GM21390 (cell line): Measurements from ENCODE around the gene CDX4.
"Not testable (repeated sequence)": the region's sequence is repeated elsewhere in the genome, so short reads cannot be mapped to it uniquely, and the experiment has no call there.

Source experiments
- ATAC-seq: cut with Tn5 transposase; IDR thresholded peaks from one replicate; pipeline ENCODE4 v1.9.1; 2021; ENCODE audit not compliant: unreplicated experiment

CDX4 gene, protein sequence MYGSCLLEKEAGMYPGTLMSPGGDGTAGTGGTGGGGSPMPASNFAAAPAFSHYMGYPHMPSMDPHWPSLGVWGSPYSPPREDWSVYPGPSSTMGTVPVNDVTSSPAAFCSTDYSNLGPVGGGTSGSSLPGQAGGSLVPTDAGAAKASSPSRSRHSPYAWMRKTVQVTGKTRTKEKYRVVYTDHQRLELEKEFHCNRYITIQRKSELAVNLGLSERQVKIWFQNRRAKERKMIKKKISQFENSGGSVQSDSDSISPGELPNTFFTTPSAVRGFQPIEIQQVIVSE

DNA sequence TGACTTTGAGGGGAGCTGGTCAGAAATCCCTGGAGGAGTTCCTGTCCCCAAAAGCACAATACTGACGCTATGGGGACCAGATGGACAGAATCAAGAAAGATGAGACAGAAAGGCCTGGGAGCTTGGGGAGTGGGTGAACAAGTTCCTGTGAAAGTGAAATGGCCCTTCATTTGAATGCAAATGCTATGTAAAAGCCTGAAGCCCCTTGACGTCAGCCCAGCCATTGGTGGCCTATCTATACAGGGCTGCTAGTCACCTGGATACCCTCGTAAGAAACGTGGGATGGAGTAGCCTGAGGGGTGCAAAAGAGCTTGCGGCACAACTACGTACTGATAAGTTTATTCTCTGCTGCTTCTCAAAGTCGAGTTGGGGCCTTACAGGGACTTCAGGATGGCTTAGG is at the start of gene CDX4:
CDX4 (plus strand) TSS at position 223 of the 400 bp plus-strand sequence. CDS start 201 bp downstream, outside the sequence.
- no peak for ATAC-seq

DNA sequence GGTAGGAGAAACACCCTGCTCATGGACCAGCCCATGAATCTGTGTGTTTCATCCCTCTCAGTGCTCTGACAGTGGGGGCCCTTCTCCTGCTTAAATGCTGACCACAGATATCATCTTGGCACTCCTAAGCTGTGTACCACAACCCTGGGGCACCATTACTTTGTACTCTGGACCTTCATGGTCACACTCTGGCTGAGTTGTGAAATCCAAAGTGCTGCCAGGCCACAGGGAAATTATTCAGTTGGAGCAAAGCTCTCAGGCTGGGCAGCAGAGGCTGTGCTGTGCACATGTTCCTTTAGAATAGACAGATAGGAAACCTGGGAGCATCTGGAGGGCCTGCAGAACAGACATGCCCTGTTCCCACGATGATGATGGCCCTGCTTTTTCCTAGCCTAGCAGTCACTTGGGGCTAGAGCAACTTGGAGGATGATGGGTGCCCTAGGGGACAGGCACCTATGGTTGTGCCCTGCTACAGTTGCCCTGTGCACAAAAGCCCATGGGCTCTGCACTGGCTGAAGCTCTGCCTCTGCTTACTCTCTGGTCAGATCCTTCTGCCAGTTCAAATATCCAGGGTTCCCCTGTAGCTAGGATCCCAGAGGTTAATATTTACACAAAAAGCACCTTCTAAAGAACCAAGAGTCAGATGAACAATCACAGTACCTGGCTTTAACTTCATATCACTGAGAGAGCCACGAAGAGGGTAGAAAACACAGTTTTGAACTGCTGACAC is 48.5 kb upstream of the CDX4 start:
- ATAC-seq: no peak

DNA sequence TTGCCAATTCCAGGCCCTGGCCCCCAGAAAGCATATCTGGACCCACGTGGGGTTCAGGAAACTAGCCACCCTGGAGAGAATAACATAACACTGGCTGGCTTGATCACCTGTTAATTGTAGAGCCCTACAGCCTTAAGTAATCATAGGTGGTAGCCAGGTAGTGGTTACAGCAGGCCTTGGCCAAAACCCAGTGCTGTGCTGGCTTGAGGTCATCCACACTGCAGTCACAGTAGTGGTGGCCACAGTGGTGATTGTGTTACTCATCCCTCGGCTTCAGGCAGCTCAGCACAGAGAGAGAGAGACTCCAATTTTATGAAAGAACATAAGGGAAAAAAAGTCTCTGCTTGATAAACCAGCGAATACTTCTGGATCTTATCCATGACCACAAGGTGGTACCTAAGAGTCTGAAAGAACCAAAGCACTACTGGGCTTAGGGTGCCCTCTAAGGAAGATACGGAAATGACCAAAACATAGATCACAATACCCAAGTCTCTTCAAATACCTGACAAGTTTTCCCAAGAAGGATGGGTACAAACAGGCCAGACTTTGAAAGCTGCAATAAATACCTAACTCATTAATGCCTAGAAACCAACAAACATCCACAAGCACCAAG is 46.6 kb upstream of the CDX4 start:
- no peak for ATAC-seq

DNA sequence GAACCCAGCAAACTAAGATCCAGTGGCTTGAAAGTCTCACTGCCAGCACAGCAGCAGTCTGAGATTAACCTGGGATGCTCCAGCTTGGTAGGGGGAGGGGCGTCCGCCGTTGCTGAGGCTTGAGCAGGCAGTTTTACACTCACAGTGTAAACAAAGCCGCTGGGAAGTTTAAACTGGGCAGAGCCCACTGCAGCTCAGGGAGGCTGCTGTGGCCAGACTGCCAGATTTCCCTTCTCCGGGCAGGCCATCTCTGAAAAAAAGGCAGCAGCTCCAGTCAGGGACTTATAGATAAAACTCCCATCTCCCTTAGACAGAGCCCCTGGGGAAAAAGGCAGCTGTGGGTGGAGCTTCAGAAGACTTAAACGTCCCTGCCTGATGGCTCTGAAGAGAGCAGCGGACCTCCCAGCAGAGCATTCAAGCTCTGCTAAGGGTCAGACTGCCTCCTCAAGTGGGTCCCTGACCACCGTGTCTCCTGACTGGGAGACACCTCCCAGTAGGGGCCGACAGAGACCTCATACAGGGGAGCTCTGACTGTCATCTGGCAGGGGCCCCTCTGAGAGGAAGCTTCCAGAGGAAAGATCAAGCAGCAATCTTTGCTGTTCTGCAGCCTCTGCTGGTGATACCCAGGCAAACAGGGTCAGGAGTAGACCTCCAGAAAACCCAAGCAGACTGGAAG is 45.1 kb upstream of the CDX4 start:
- ATAC-seq: no peak

DNA sequence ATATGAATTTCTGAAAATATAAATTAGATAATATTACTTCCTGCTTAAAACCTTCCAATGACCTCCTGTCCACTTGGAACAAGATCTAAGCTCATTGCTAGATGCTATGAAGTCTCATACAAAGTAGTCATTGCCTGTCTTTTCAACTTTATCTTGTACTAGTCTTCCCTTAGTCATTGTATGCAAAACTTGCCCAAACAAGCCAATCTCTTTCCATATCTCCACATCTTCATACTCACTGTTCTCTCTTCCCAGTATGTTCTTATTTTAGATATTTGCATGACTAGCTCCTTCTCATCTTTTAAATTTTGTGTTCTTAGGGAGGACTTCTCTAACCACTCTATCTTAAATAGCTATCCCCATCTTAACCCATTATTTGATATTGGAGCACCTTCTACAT is 33.9 kb upstream of the CDX4 start:
- ATAC-seq: no peak

DNA sequence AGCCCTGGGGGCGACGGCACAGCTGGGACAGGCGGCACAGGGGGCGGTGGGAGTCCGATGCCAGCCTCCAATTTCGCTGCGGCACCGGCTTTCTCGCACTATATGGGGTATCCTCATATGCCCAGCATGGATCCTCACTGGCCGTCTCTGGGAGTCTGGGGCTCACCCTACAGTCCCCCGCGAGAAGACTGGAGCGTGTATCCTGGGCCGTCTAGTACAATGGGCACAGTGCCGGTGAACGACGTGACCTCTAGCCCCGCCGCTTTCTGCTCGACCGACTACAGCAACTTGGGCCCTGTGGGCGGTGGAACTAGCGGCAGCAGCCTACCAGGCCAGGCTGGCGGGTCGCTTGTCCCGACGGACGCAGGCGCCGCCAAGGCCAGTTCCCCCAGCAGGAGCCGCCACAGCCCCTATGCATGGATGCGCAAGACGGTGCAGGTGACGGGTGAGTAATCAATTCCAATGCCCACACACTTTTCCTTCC is 500 bp downstream of the CDX4 start:
- ATAC-seq: no peak

DNA sequence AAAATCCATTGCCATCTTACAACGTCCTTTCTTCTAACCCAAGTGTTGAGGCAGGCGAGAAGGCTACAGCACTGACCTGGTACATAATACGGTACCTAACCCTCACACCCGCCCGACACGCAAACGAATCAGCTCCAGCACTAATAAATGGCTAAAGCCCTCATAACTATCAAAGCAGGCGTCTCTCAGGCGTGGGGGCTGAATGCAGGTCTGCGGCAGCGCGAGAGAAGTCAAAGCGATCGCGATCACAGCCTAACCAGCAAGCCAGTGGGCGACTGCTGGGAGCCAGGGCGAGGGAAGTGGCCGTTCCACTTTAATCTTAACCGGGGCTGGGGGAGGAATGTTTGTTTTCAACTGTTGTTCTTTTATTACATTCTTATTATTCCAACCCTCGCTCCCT is 1.5 kb downstream of the CDX4 start:
- no peak for ATAC-seq

DNA sequence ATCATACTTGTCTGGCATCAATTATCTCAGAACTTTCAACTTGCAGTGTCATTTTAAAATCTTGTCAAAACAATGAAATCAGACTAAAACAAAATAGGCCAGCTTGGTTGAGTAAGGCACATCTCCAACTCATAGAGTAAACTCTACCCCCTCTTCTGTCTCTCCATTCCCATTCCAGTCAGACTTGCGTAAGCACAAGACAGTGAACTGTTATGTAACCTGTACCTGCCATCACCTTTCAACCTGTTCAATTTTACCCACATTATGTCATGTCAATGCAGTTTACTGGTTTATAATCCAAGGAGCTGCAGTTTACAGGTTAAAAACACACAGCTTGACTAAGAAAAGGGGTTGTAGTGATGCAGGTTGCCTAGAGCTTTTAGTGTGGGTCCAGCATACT is 8.3 kb downstream of the CDX4 start:
- no peak for ATAC-seq

DNA sequence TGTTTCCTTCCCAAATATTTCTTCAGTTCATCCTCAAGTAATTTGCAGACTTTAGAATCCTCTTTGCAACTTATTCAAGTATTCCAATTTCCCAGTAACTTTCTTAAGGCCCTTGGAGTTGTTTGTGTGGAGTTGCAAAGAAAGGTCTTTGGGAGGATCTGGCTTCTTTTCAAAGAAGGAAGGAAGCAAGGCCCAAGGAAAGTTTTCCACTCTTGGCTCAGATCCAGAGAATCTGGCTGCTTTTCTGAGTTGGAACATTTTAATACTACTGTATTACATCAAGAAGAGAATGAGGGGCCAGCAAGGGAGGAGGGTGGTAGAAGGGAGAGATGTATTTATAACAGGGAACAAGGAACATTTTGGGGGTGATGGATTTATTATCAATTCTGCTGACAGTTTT is 10.5 kb downstream of the CDX4 start:
- ATAC-seq: no peak

DNA sequence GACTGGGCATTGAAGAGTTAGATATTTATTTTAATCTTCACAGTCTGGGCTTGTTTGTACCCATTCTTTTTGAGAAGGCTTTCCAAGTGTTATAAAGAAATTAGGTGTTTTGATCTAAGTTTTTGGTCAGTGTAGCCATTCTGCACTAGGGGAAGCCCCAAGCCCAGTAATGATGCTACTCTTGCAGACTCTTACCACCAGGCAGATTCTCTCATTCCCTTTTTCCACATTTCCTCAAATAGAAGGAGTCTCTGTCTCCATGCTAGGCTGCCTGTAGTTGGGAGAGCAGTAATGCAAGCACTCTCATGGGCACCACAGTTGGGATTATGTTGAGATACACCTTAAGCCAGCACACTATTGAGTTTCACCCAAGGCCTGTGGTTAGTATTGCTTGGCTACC is 21.5 kb downstream of the CDX4 start:
- no peak for ATAC-seq

DNA sequence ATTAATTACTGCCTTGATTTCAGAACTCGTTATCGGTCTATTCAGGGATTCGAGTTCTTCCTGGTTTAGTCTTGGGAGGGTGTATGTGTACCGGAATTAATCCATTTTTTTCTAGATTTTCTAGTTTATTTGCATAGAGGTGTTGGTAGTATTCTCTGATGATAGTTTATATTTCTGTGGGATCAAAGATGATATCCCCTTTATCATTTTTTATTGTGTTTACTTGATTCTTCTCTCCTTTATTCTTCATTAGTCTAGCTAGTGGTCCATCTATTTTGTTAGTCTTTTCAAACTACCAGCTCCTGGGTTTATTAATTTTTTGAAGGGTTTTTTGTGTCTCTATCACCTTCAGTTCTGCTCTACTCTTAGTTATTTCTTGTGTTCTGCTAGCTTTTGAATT is 32.1 kb downstream of the CDX4 start:
- ATAC-seq: no peak

DNA sequence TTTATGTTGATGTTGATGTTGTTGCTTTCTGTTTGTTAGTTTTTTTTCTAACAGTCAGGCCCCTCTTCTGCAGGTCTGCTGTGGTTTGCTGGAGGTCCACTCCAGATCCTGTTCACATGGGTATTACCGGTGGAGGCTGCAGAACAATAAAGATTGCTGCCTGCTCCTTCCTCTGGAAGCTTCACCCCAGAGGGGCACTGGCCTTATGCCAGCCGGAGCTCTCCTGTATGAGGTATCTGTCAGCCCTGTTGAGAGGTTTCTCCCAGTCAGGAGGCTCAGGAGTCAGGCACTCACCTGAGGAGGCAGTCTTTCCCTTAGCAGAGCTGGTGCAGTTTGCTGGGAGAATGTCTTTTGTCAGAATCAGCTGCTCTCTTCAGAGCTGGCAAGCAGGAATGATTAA is 34.7 kb downstream of the CDX4 start:
- ATAC-seq: no peak

DNA sequence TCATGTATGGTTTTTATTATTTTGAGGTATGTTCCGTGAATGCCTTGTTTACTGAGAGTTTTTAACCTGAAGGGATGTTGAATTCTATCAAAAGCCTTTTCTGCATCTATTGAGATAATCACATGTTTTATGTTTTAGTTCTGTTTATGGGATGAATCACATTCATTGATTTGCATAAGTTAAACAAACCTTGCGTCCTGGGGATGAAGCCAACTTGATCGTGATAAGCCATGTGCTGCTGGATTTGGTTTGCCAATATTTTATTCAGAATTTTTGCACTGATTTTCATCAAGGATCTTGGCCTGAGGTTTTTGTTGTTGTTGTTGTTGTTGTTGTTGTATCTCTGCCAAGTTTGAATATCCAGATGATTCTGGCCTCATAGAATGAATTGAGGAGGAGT is 43.8 kb downstream of the CDX4 start:
- no peak for ATAC-seq

DNA sequence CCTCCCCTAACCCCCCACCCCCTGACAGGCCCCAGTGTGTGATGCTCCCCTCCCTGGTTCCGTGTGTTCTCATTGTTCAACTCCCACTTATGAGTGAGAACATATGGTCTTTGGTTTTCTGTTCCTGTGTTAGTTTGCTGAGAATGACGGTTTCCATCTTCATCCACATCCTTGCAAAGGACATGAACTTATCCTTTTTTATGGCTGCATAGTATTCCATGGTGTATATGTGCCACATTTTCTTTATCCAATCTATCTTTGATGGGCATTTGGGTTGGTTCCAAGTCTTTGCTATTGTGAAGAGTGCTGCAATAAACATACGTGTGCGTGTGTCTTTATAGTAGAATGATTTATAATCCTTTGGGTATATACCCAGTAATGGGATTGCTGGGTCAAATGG is 45.3 kb downstream of the CDX4 start:
- not testable (repeated sequence) for ATAC-seq
